ENCODE results near the gene LRRIQ4.

The LRRIQ4 gene

GRCh38 chr3:169790687-169791429 lies 21.8 kb upstream of the LRRIQ4 start:
- CTCF ChIA-PET: no interaction called here
- POLR2A ChIA-PET: interaction anchor here (0.9 kb wide), 1 partner anchor 20 kb away, joined by 3 read pairs; no protein-coding TSS in a partner anchor
- TF ChIP-seq ELF4 (IDR thresholded peaks at IDR 0.05) (no peak), TARDBP (IDR thresholded peaks at IDR 0.05) (no peak), LEF1 (IDR thresholded peaks at IDR 0.05; ENCODE audit: borderline replicate concordance) (no peak), PKNOX1 (IDR thresholded peaks at IDR 0.05) (no peak), SP1 (IDR thresholded peaks at IDR 0.05) (no peak)
- DNase-seq (ENCODE audit: extremely low spot score): no peak

GRCh38 chr3:169792359-169792758 lies 20.3 kb upstream of the LRRIQ4 start:
- ChIA-PET POLR2A (no interaction called here), CTCF (no interaction called here)
- no peak for TF ChIP-seq HDGF (IDR thresholded peaks at IDR 0.05; ENCODE audit: borderline replicate concordance)
- TF ChIP-seq FOXA1 (IDR thresholded peaks at IDR 0.05): no peak
- no peak for TF ChIP-seq ZNF384 (IDR thresholded peaks at IDR 0.05)
- no peak for TF ChIP-seq ELF4 (IDR thresholded peaks at IDR 0.05)
- no peak for TF ChIP-seq FOXM1 (IDR thresholded peaks at IDR 0.05; ENCODE audit: borderline replicate concordance)
- no peak for TF ChIP-seq PKNOX1 (IDR thresholded peaks at IDR 0.05)
- no peak for TF ChIP-seq BHLHE40 (IDR thresholded peaks at IDR 0.05; ENCODE audit: borderline replicate concordance)
- no peak for TF ChIP-seq NFRKB (IDR thresholded peaks at IDR 0.05)
- TF ChIP-seq TARDBP (IDR thresholded peaks at IDR 0.05): no peak
- no peak for TF ChIP-seq CTBP1 (IDR thresholded peaks at IDR 0.05; ENCODE audit: borderline replicate concordance)
- DNase-seq (ENCODE audit: extremely low spot score): no peak

GRCh38 chr3:169804681-169805080 lies 8.0 kb upstream of the LRRIQ4 start:
- POLR2A ChIA-PET: no interaction called here
- no peak for DNase-seq (ENCODE audit: extremely low spot score)
- CTCF ChIA-PET: no interaction called here
- TF ChIP-seq ELF4 (IDR thresholded peaks at IDR 0.05): no peak
- TF ChIP-seq SUZ12 (IDR thresholded peaks at IDR 0.05): no peak
- TF ChIP-seq LEF1 (IDR thresholded peaks at IDR 0.05; ENCODE audit: borderline replicate concordance): no peak

- TF ChIP-seq ZNF384 (IDR thresholded peaks at IDR 0.05) (no peak), TARDBP (IDR thresholded peaks at IDR 0.05) (no peak), BHLHE40 (IDR thresholded peaks at IDR 0.05; ENCODE audit: borderline replicate concordance) (no peak), SP1 (IDR thresholded peaks at IDR 0.05) (no peak), ELF4 (IDR thresholded peaks at IDR 0.05) (no peak), SUZ12 (IDR thresholded peaks at IDR 0.05) (no peak), ARNT (IDR thresholded peaks at IDR 0.05) (no peak), HDGF (IDR thresholded peaks at IDR 0.05; ENCODE audit: borderline replicate concordance) (no peak), PKNOX1 (IDR thresholded peaks at IDR 0.05) (no peak), L3MBTL2 (conservative IDR thresholded peaks at IDR 0.05) (no peak), CTBP1 (IDR thresholded peaks at IDR 0.05; ENCODE audit: borderline replicate concordance) (no peak), FOXM1 (IDR thresholded peaks at IDR 0.05; ENCODE audit: borderline replicate concordance) (no peak), FOXA1 (IDR thresholded peaks at IDR 0.05) (no peak), NFRKB (IDR thresholded peaks at IDR 0.05) (no peak), FOXK2 (IDR thresholded peaks at IDR 0.05) (no peak), LEF1 (IDR thresholded peaks at IDR 0.05; ENCODE audit: borderline replicate concordance) (no peak)
- ChIA-PET CTCF (no interaction called here), POLR2A (interaction anchor here (1.0 kb wide), 1 partner anchor 11 kb away, joined by 3 read pairs; no protein-coding TSS in a partner anchor)
- no peak for DNase-seq (ENCODE audit: extremely low spot score)
Measured at GRCh38 chr3:169809230-169809795, 3.4 kb upstream of the LRRIQ4 start.

GRCh38 chr3:169811631-169812331 lies 889 bp upstream of the LRRIQ4 start:
- peak; percentile 46 for DNase-seq (ENCODE audit: extremely low spot score)

More at GRCh38 chr3:169811631-169812331, 889 bp upstream of the LRRIQ4 start:
- no peak for TF ChIP-seq LEF1 (IDR thresholded peaks at IDR 0.05; ENCODE audit: borderline replicate concordance)
- TF ChIP-seq ARNT (IDR thresholded peaks at IDR 0.05): no peak
- TF ChIP-seq BHLHE40 (IDR thresholded peaks at IDR 0.05; ENCODE audit: borderline replicate concordance): no peak
- no peak for TF ChIP-seq PKNOX1 (IDR thresholded peaks at IDR 0.05)
- TF ChIP-seq NFRKB (IDR thresholded peaks at IDR 0.05): no peak
- TF ChIP-seq ZNF384 (IDR thresholded peaks at IDR 0.05): no peak
- TF ChIP-seq ELF4 (IDR thresholded peaks at IDR 0.05): no peak
- TF ChIP-seq HDGF (IDR thresholded peaks at IDR 0.05; ENCODE audit: borderline replicate concordance): no peak
- no peak for TF ChIP-seq FOXA1 (IDR thresholded peaks at IDR 0.05)
- no peak for TF ChIP-seq TARDBP (IDR thresholded peaks at IDR 0.05)
- no peak for TF ChIP-seq SP1 (IDR thresholded peaks at IDR 0.05)
- no peak for TF ChIP-seq FOXM1 (IDR thresholded peaks at IDR 0.05; ENCODE audit: borderline replicate concordance)
- no peak for TF ChIP-seq FOXK2 (IDR thresholded peaks at IDR 0.05)
- no peak for TF ChIP-seq L3MBTL2 (conservative IDR thresholded peaks at IDR 0.05)
- TF ChIP-seq SUZ12 (IDR thresholded peaks at IDR 0.05): no peak
- no peak for TF ChIP-seq CTBP1 (IDR thresholded peaks at IDR 0.05; ENCODE audit: borderline replicate concordance)
- POLR2A ChIA-PET: interaction anchor here (1.0 to 2.4 kb wide), 4 partner anchors 21 to 43 kb away, joined by 3 to 12 read pairs (median 4); partner anchors contain the start of genes ACTRT3 and MYNN
- CTCF ChIA-PET: no interaction called here

Data from HEK293T (cell line).